Hippocampal formation (tissue), 2 donors: ENCODE results near the gene SORCS3.

ENCODE experiments used
- DNase-seq, 2 donors: peaks; one replicate each; lab custom pipeline; 2025; lab: John Stamatoyannopoulos, UW

SORCS3 gene

GRCh38 chr10:105259201-105259600 is 618.1 kb downstream of the SORCS3 start:
- no peak for DNase-seq

GRCh38 chr10:105262666-105263065 is 621.6 kb downstream of the SORCS3 start:
- no peak for DNase-seq

GRCh38 chr10:105266966-105267539 is 626.0 kb downstream of the SORCS3 start:
- DNase-seq, result no peak

GRCh38 chr10:105268961-105269360 is 627.9 kb downstream of the SORCS3 start:
- DNase-seq, result no peak

- no peak for DNase-seq
These were observed 628.6 kb downstream of the SORCS3 start for GRCh38 chr10:105269689-105270088.

GRCh38 chr10:105274556-105275070 is 633.5 kb downstream of the SORCS3 start:
- no peak for DNase-seq

GRCh38 chr10:105278439-105278838 is 637.3 kb downstream of the SORCS3 start:
- no peak for DNase-seq

- no peak for DNase-seq
These were observed 638.0 kb downstream of the SORCS3 start for GRCh38 chr10:105279101-105279500.

- DNase-seq, result no peak
These were observed 639.8 kb downstream of the SORCS3 start for GRCh38 chr10:105280895-105281294.

- no peak for DNase-seq
These were observed 643.6 kb downstream of the SORCS3 start for GRCh38 chr10:105284476-105285215.

GRCh38 chr10:105288026-105288425 is 646.9 kb downstream of the SORCS3 start:
- no peak for DNase-seq

GRCh38 chr10:105288613-105289012 is 647.5 kb downstream of the SORCS3 start:
- no peak for DNase-seq

- no peak for DNase-seq
These were observed 650.5 kb downstream of the SORCS3 start for GRCh38 chr10:105291571-105291970.

GRCh38 chr10:105292236-105292635 is 651.1 kb downstream of the SORCS3 start:
- DNase-seq, result no peak
